Activated CD8-positive, alpha-beta memory T cell treated with anti-CD3 and anti-CD28 coated beads, Interleukin-2, amount 50 U/mL, for 24 hours (primary cell): Measurements from ENCODE around the gene CEACAM19.

ENCODE experiments used
- DNase-seq: peaks from one replicate; pipeline ENCODE4 v3.0.0-alpha.2; 2020; ENCODE audit errors: extremely low read depth

CEACAM19 gene

DNA sequence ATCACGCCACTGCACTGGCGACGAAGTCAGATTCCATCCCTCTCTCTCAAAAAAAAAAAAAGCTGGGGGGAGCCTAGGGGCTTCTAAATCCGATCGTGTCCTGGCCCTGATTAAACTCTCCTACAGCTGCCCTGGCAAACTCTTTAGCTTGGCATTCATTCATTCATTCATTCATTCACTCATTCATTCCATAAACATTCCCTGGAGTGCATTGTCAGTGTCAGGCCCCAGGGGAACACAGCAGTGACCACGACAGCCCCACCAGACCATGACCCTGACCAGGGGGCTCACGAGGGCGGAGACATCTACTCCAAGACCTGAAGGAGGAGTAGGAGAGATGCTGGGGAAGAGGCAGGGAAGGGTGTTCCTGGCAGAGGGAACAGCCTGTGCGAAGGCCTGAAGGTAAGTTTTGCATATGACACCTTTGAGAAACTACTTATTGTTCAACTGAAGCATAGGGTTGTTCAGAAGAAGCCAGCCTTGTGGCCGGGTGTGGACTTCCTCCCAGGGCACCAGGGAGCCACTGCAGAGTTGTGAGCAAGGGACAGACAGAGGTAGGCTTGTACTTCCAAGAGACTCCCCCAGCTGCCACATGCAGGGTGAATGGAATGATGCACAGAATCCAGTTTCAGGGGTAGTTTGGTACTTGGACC, 52.1 kb downstream of the CEACAM19 start:
- no peak for DNase-seq

DNA sequence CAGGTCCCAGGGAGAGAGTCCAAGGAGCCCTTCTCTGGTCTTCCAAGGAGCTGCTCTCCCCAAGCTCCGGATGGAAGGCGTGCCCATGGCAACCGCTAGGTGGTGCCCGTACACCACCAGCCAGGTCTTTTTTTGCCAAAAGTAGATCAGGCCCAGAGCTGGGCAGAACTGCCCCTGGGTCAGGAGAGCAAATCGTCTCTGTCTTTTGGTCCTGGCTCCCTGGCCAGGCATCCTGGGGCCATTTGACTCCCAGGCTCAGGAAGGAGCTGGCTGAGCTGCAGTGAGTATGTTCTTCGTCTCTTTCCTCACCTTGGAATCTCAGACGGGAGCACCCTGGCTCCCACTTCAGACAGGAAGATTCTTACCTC, 52.7 kb downstream of the CEACAM19 start:
- peak; percentile 41 for DNase-seq

- DNase-seq = no peak
These were observed 54.0 kb downstream of the CEACAM19 start for GRCh38 chr19:44725251-44725650.

- no peak for DNase-seq
These were observed 54.4 kb downstream of the CEACAM19 start for GRCh38 chr19:44725684-44726083.

- DNase-seq = no peak
These were observed 55.2 kb downstream of the CEACAM19 start for GRCh38 chr19:44726465-44726864.

DNA sequence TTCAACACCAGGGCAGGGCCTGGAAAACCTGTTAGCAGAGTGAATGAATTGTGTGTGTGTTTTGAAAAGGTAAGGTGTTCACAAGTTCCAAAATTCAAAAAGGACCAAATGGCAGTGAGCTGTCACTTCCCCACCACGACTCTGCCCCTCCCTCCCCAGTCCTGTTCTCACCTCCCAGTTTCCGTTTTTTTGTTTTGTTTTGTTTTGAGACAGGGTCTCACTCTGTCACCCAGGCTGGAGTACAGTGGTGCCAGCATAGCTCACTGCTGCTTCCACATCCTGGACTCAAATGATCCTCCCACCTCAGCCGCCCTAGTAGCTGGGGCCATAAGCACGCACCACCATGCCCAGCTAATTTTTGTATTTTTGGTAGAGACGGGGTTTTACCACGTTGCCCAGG, 56.9 kb downstream of the CEACAM19 start:
- DNase-seq = no peak

DNA sequence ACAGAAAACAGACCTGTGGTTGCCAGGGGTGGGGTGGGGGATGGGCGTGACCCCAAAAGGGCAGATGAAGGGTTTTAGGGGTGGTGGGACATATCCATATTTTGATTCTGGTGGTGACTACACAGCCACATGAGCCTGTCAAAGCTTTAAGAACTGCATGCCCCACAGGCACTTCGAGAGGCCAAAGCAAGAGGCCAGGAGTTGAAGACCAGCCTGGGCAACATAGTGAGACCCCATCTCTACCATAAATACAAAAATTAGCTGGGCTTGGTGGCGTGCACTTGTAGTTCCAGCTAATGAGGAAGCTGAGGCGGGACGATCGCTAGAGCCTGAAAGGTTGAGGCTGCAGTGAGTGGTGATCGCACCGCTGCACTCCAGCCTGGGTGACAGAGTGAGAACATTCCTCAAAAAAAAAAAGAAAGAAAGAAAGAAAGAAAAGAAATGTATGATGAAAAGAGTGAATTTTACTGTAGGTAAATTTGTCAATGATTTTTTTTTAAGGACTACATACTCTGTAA, 58.3 kb downstream of the CEACAM19 start:
- no peak for DNase-seq

DNA sequence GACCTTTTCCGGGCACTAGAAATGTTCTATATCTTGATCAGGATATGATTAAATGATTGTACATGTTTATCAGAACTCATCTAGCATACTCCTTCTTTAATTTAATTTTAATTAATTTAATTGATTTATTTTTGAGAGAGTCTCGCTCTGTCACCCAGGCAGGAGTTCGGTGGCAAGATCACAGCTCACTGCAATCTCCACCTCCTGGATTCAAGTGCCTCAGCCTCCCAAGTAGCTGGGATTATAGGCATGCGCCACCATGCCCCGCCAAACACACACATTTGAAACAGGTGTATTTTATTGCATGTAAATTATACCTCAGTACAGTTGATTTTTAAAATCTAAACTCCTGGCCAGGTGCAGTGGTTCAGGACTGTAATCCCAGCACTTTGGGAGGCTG, 59.8 kb downstream of the CEACAM19 start:
- no peak for DNase-seq

GRCh38 chr19:44731622-44732021, 60.3 kb downstream of the CEACAM19 start:
- DNase-seq = no peak

DNA sequence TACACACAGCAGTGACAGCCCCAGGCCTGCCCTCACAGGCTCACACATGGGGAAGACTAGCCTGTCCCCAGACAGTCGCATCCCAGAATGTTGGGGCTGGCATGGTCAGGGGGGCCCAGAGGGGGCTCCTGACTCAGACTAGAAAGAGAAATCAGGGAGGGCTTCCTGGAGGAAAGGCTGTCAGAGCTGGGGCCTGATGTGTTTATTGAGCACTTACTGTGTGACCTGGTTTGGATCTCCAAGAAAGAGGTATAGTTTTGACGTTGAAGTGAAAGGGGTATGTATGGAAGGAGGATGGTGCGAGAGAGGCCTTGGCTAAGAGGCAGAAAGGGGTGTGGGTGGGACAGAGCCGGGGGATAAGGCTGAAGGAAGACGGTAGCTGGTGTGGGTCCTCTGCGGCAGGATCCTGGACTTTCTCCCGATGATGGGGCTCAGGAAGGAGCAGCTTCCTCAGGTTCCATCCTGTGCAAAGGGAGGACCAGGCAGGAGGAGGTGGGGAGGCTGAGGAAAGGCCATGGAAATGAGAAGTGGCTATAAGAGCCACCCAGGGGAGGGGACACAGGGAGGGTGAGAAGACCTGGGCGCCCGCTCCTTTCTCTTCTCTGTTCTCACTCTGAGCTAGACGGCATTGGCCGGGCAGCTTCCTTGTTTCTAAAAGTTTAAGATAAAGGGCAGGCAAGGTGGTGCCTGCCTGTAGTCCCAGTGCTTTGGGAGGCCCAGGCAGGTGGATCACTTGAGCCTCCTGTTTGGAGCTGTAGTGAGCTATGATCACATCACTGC, 61.1 kb downstream of the CEACAM19 start:
- DNase-seq = no peak
